Activated naive CD8-positive, alpha-beta T cell treated with anti-CD3 and anti-CD28 coated beads, Interleukin-2, amount 10 ng/mL, durations not matched to agents 7 days and 5 days (primary cell): Measurements from ENCODE around the gene NDST4. TPM values are rescaled to one million over a fixed set of nuclear protein-coding genes. Genes with fewer than 3 reads are reported as not detected.

ENCODE experiments used
- ATAC-seq: fragments of 150-1000 bp; cut with Tn5 transposase; one replicate; pipeline ENCODE4 v1.10.0; 2021; ENCODE audit warnings: low read depth, moderate library complexity
- POLR2A ChIA-PET: fragments of 350-600 bp; sonication (Branson Sonifier 250); formaldehyde crosslinking; loops from one replicate; lab custom pipeline; 2021; ENCODE audit warnings: antibody characterized with exemption; lab: Charles Lee
- DNase-seq: peaks from one replicate; pipeline ENCODE4 v3.0.0; 2021
- H3K27ac Mint-ChIP-seq: one replicate; pipeline ENCODE4 v1.8.0; 2022; ENCODE audit warnings: mild to moderate bottlenecking, mixed read lengths
- H3K27me3 Mint-ChIP-seq: one replicate; pipeline ENCODE4 v1.8.0; 2022; ENCODE audit warnings: mild to moderate bottlenecking, moderate library complexity, mixed read lengths
- H3K36me3 Mint-ChIP-seq: one replicate; pipeline ENCODE4 v1.8.0; 2021; ENCODE audit warnings: mild to moderate bottlenecking, mixed read lengths
- H3K4me1 Mint-ChIP-seq: one replicate; pipeline ENCODE4 v1.8.0; 2021; ENCODE audit warnings: mixed read lengths
- H3K4me3 Mint-ChIP-seq: one replicate; pipeline ENCODE4 v1.8.0; 2022; ENCODE audit warnings: mild to moderate bottlenecking, moderate library complexity, mixed read lengths
- H3K9me3 Mint-ChIP-seq: one replicate; pipeline ENCODE4 v1.8.0; 2021; ENCODE audit warnings: mixed read lengths
- total RNA-seq, 2 experiments: library from RNA; stranded (reverse); gene quantifications; one replicate each; pipeline ENCODE4 v1.2.3, GENCODE V29; 2021

NDST4 gene
- total RNA-seq, 2 experiments from 2014 or later, result not detected

DNA sequence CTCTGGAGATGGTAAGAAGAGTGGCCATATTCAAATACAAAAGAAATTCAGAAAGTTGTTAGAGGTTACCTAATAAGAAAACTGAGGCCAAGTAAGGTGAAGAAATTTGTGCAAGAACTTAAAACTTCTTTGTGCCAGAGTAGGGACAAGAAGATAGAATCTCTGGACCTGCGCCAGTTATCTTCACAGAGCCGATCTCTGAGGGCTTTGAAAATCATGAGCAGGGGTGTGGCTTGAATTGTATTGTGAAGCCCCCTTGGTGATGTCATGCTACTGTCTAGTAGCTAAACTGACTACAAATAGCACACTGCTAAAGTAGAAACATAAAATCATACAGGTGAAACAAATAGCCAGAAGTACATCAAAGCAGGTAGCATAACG, 330.2 kb downstream of the NDST4 start:
- peaks cover 2% of the 10 kb centered on the region for H3K27me3 Mint-ChIP-seq
- no peaks in the 10 kb centered on the region for H3K36me3 Mint-ChIP-seq
- no peak overlapping the region for H3K27ac Mint-ChIP-seq
- no peak overlapping the region for H3K4me3 Mint-ChIP-seq
- H3K9me3 Mint-ChIP-seq, result no peaks in the 10 kb centered on the region
- DNase-seq (no peak), ATAC-seq (no peak)
- POLR2A ChIA-PET, result no interaction called here
- no peaks in the 10 kb centered on the region for H3K4me1 Mint-ChIP-seq

DNA sequence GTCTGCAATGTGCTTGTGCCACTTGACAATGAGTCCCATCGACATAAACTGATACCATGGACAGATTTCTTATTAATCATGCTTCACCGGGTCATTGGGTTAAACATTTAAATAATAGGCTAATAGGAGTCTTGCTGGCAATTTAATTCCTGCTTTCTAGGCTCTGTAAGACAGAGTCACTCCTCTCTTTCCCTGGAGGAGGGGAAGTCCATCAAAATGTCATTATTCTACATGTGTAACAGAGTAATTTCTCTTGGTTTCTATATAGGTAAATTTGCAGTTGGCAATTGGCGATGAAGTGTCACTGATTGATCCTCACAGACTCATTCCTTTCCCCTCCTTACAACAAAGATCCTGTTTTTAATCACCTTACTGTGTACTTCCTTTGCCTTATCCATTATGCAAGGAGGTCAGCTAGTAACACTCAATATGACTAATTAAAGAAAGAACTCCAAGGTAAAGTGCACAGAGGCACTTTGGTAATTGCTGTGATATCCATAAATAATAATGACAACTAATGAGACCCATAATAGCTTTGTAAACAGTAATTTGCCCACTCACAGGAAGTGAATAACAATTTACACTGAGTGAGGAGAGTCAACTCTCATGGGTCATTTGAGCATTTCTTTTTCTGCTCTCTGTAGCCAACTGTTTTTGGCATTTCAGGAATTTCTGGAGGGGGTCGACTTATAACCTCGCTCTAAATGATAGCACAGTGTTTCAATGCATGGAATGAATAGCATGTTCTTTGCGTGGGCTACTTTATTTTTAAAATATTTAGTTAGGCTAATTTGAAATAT, 330.8 kb downstream of the NDST4 start:
- H3K4me1 Mint-ChIP-seq, result no peaks in the 10 kb centered on the region
- POLR2A ChIA-PET, result no interaction called here
- H3K4me3 Mint-ChIP-seq, result no peak overlapping the region
- H3K36me3 Mint-ChIP-seq, result no peaks in the 10 kb centered on the region
- no peak for ATAC-seq
- H3K27ac Mint-ChIP-seq, result no peak overlapping the region
- no peaks in the 10 kb centered on the region for H3K9me3 Mint-ChIP-seq
- DNase-seq, result no peak
- H3K27me3 Mint-ChIP-seq, result peaks cover 2% of the 10 kb centered on the region

DNA sequence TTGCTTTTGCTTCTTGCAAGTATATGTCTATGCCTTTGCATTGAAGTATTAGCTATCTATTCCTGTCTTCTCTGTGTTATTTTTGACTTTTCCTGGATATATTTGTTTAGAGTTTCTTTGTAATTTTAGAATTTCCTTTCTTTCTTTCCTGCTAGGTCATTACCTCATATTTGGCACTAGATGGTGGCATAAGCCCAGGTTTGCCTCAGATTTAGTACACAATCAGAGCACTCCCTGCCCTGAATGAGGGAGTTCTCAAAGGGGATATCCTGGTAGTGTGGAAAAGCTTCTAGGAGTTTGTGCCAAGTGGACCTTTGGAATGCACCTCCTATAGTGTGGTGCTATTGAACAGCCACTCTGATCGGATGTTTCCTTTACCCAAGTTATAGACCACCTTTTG, 333.2 kb downstream of the NDST4 start:
- no peaks in the 10 kb centered on the region for H3K4me1 Mint-ChIP-seq
- H3K36me3 Mint-ChIP-seq, result no peaks in the 10 kb centered on the region
- POLR2A ChIA-PET, result no interaction called here
- H3K4me3 Mint-ChIP-seq, result no peak overlapping the region
- no peak overlapping the region for H3K27ac Mint-ChIP-seq
- DNase-seq, result no peak
- H3K9me3 Mint-ChIP-seq, result no peaks in the 10 kb centered on the region
- ATAC-seq, result no peak
- peaks cover 2% of the 10 kb centered on the region for H3K27me3 Mint-ChIP-seq
